Breast epithelium (tissue), 4 donors: Measurements from ENCODE around the gene PRDM1. TPM values are rescaled to one million over a fixed set of nuclear protein-coding genes. Genes with fewer than 3 reads are reported as not detected.

Experiments used
- DNase-seq, 2 donors: peaks; one replicate each; pipeline ENCODE4 v3.0.0-alpha.2; 2019; ENCODE audit warnings: low spot score in 2 of 2
- H3K27ac ChIP-seq, 2 donors: fragments of 200-600 bp; sonication (generic) in 1 of 2; one replicate each; pipeline ENCODE4 v1.5.1; 2016 to 2019; ENCODE audit warnings: mild to moderate bottlenecking in 1 of 2
- H3K27me3 ChIP-seq, 2 donors: fragments of 200-600 bp; sonication (generic) in 1 of 2; one replicate each; pipeline versions ENCODE4 v1.5.1 to v1.6.0; 2017 to 2019; ENCODE audit warnings: control low read depth in 1 of 2, mild to moderate bottlenecking in 1 of 2
- H3K36me3 ChIP-seq: fragments of 200-600 bp; one replicate; pipeline ENCODE4 v1.5.1; 2019
- H3K4me1 ChIP-seq, 2 donors: fragments of 200-600 bp; sonication (generic); one replicate each; pipeline ENCODE4 v1.5.1; 2016 to 2019; ENCODE audit warnings: control low read depth in 1 of 2
- H3K4me3 ChIP-seq, 3 donors: fragments of 200-600 bp; sonication (generic); 1 replicate in 2 of 3; 2 replicates in 1 of 3; pipeline ENCODE4 v1.5.1; 2016 to 2019; ENCODE audit warnings: mild to moderate bottlenecking in 3 of 3, moderate library complexity in 2 of 3
- H3K9me3 ChIP-seq, 2 donors: fragments of 200-600 bp; sonication (generic) in 1 of 2; one replicate each; pipeline ENCODE4 v1.5.1; 2016 to 2019; ENCODE audit warnings: control low read depth in 1 of 2
- CTCF ChIP-seq, 3 donors: fragments of 450-650 bp; IDR thresholded peaks; one replicate each; pipeline ENCODE4 v1.5.1; 2016 to 2017; ENCODE audit warnings: antibody characterized with exemption in 3 of 3, mild to moderate bottlenecking in 3 of 3, moderate library complexity in 3 of 3
- POLR2A ChIP-seq: fragments of 450-650 bp; IDR thresholded peaks from one replicate; pipeline ENCODE4 v1.6.1; 2016; ENCODE audit warnings: antibody characterized with exemption, mild to moderate bottlenecking, moderate library complexity
- POLR2AphosphoS5 ChIP-seq, 3 donors: sonication (generic); formaldehyde crosslinking; IDR thresholded peaks; one replicate each; pipeline ENCODE4 v1.6.1; 2017; ENCODE audit warnings: antibody characterized with exemption in 3 of 3
- intact Hi-C: fragments of 100-400 bp; cut with DNase I; formaldehyde crosslinking; loops from one replicate; pipeline ENCODE4 v1.15.1; 2023; ENCODE audit warnings: low total_unique reads
- total RNA-seq, 3 donors: library from RNA; depleted of rRNA; stranded (reverse); fragments of >200 nt; gene quantifications; one replicate each; pipeline ENCODE4 v1.1.0, GENCODE V29; 2016

Gene PRDM1
- total RNA-seq, 3 donors from 2014 or later, result 6.9 to 16.0 (median 13.1) TPM

- H3K27me3 ChIP-seq, result no peaks in the 10 kb centered on the region
- no peaks in the 10 kb centered on the region for H3K36me3 ChIP-seq
- peak overlapping the region; percentile 45 to 83 (median 64) for H3K4me3 ChIP-seq
- TF ChIP-seq POLR2A (no peak), POLR2AphosphoS5 (IDR thresholded peaks at IDR 0.05) (no peak)
- DNase-seq, result no peak
- no peaks in the 10 kb centered on the region for H3K9me3 ChIP-seq
- no peaks in the 10 kb centered on the region for H3K4me1 ChIP-seq
- intact Hi-C loops, result no loop called here
- H3K27ac ChIP-seq, result peak overlapping the region; percentile 81 to 92
These were observed 498 bp upstream of the PRDM1 start for GRCh38 chr6:106085692-106085983.

GRCh38 chr6:106086814-106087175 is 659 bp downstream of the PRDM1 start:
- Histone ChIP-seq H3K27me3 (no peaks in the 10 kb centered on the region), H3K36me3 (no peaks in the 10 kb centered on the region)

GRCh38 chr6:106087548-106088325 is 1.6 kb downstream of the PRDM1 start:
- Histone ChIP-seq H3K9me3 (no peaks in the 10 kb centered on the region), H3K27me3 (no peaks in the 10 kb centered on the region), H3K4me1 (no peaks in the 10 kb centered on the region), H3K27ac (peak overlapping the region; percentile 81 to 85), H3K4me3 (peak overlapping the region; percentile 45 to 83 (median 64)), H3K36me3 (no peaks in the 10 kb centered on the region)
- no peak for DNase-seq
- intact Hi-C loops, result no loop called here
- TF ChIP-seq CTCF (IDR thresholded peaks at IDR 0.05) (no peak), POLR2AphosphoS5 (IDR thresholded peaks at IDR 0.05) (peak in 1 of 3 donors; percentile 17)

More at GRCh38 chr6:106086814-106087175, 659 bp downstream of the PRDM1 start:
- Histone ChIP-seq H3K27ac (peak overlapping the region; percentile 81 to 85), H3K9me3 (no peaks in the 10 kb centered on the region), H3K4me3 (peak overlapping the region; percentile 45 to 83 (median 64)), H3K4me1 (no peaks in the 10 kb centered on the region)
- no peak for DNase-seq
- TF ChIP-seq POLR2AphosphoS5 (IDR thresholded peaks at IDR 0.05) (no peak), POLR2A (no peak), CTCF (IDR thresholded peaks at IDR 0.05) (no peak)
- intact Hi-C loops, result no loop called here

- intact Hi-C loops, result no loop called here
- H3K4me1 ChIP-seq, result no peaks in the 10 kb centered on the region
- DNase-seq, result no peak
- peak overlapping the region in 2 of 3 donors; percentile 64 to 83 for H3K4me3 ChIP-seq
- no peaks in the 10 kb centered on the region for H3K36me3 ChIP-seq
- H3K27me3 ChIP-seq, result no peaks in the 10 kb centered on the region
- H3K9me3 ChIP-seq, result no peaks in the 10 kb centered on the region
- peak overlapping the region; percentile 20 to 32 for H3K27ac ChIP-seq
- no peak for TF ChIP-seq CTCF (IDR thresholded peaks at IDR 0.05)
These were observed 3.9 kb downstream of the PRDM1 start for GRCh38 chr6:106090001-106090400.

- H3K27ac ChIP-seq, result no peak overlapping the region
- no peaks in the 10 kb centered on the region for H3K36me3 ChIP-seq
- H3K4me1 ChIP-seq, result no peaks in the 10 kb centered on the region
- TF ChIP-seq CTCF (IDR thresholded peaks at IDR 0.05) (no peak), POLR2A (no peak), POLR2AphosphoS5 (IDR thresholded peaks at IDR 0.05) (no peak)
- no peaks in the 10 kb centered on the region for H3K27me3 ChIP-seq
- no peaks in the 10 kb centered on the region for H3K9me3 ChIP-seq
- DNase-seq, result no peak
- H3K4me3 ChIP-seq, result no peak overlapping the region
- intact Hi-C loops, result loop anchor here (2.0 kb wide), 1 partner anchor 73 kb away; no protein-coding TSS in a partner anchor
These were observed 6.1 kb downstream of the PRDM1 start for GRCh38 chr6:106092279-106092678.
